Sigmoid colon (tissue), 4 donors: ENCODE results near the gene MID2.

Experiments used
- EP300 ChIP-seq, 4 donors: sonication (generic); formaldehyde crosslinking; IDR thresholded peaks; one replicate each; pipeline ENCODE4 v1.6.1; 2017; ENCODE audit warnings: antibody characterized with exemption in 4 of 4
- POLR2AphosphoS5 ChIP-seq, 4 donors: sonication (generic); formaldehyde crosslinking; IDR thresholded peaks; one replicate each; pipeline ENCODE4 v1.6.1; 2017; ENCODE audit warnings: antibody characterized with exemption in 4 of 4
- TF ChIP-seq, protein P1 (sequence below), 4 experiments: fragments of 450-650 bp in 3 of 4; fragments of 200-600 bp in 1 of 4; IDR thresholded peaks; one replicate each; pipeline ENCODE4 v1.5.1; 2016 to 2019; ENCODE audit warnings: antibody characterized with exemption in 4 of 4, mild to moderate bottlenecking in 3 of 4, moderate library complexity in 2 of 4

DNA sequence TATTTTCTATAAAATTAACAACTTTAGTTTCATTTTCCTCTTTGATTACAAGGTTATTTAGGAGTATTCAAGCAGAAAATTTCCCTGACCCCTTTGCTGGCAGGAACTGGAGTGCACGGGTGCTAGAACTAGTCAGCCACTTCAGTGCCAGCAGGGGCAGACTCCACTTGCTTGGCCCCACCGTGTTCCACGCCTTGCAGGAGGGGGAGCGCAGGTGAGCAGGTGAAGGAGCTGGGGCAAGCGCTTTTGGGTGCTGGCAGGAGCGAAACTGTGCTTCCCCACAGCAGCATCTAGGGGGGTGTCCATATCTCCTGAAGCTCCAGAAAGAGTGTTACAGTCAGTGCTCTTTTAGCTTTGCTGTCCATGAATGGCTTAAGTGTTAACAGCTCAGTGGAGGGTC is 45.5 kb downstream of the MID2 start:
- TF ChIP-seq EP300 (IDR thresholded peaks at IDR 0.05) (no peak), POLR2AphosphoS5 (IDR thresholded peaks at IDR 0.05) (no peak)
- TF ChIP-seq, protein P1, sequence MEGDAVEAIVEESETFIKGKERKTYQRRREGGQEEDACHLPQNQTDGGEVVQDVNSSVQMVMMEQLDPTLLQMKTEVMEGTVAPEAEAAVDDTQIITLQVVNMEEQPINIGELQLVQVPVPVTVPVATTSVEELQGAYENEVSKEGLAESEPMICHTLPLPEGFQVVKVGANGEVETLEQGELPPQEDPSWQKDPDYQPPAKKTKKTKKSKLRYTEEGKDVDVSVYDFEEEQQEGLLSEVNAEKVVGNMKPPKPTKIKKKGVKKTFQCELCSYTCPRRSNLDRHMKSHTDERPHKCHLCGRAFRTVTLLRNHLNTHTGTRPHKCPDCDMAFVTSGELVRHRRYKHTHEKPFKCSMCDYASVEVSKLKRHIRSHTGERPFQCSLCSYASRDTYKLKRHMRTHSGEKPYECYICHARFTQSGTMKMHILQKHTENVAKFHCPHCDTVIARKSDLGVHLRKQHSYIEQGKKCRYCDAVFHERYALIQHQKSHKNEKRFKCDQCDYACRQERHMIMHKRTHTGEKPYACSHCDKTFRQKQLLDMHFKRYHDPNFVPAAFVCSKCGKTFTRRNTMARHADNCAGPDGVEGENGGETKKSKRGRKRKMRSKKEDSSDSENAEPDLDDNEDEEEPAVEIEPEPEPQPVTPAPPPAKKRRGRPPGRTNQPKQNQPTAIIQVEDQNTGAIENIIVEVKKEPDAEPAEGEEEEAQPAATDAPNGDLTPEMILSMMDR (IDR thresholded peaks at IDR 0.05): no peak
